ENCODE results near the gene NRXN3.

DNA sequence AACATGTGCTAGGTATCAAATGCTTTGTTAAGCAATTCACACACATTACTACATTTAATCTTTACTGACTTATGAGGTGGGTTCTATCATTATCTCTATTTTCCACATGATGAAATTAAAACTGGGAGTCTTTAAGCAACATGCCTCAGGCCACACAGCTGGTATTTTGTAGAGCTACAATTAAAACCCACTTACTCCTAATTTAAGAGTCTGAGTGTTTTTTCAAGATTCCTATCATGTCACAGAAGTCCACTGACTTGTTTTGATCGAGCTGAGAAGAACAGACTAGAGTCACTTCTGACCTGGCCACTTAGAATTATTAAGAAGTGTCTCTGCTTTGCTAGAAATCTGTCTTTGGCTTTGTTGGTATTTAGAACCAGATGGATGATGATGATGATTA lies 670.7 kb downstream of the NRXN3 start:
- TF ChIP-seq, protein P1, sequence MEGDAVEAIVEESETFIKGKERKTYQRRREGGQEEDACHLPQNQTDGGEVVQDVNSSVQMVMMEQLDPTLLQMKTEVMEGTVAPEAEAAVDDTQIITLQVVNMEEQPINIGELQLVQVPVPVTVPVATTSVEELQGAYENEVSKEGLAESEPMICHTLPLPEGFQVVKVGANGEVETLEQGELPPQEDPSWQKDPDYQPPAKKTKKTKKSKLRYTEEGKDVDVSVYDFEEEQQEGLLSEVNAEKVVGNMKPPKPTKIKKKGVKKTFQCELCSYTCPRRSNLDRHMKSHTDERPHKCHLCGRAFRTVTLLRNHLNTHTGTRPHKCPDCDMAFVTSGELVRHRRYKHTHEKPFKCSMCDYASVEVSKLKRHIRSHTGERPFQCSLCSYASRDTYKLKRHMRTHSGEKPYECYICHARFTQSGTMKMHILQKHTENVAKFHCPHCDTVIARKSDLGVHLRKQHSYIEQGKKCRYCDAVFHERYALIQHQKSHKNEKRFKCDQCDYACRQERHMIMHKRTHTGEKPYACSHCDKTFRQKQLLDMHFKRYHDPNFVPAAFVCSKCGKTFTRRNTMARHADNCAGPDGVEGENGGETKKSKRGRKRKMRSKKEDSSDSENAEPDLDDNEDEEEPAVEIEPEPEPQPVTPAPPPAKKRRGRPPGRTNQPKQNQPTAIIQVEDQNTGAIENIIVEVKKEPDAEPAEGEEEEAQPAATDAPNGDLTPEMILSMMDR (conservative IDR thresholded peaks at IDR 0.05 in 1 of 2, IDR thresholded peaks at IDR 0.05 in 1 of 2; ENCODE audit: low read depth in 1 of 2, low read length in 2 of 2), result no peak
- TF ChIP-seq EZH2 (IDR thresholded peaks at IDR 0.05; ENCODE audit: low read length, missing control alignments), result no peak

Data from fibroblast of lung (primary cell).